Nephron (organoid): ENCODE data around the gene FBXO11.
"Not testable (repeated sequence)": the region's sequence is repeated elsewhere in the genome, so short reads cannot be mapped to it uniquely, and the experiment has no call there.

Experiments
- H3K27ac Mint-ChIP-seq, 3 experiments: 2 replicates each; pipeline ENCODE4 v1.8.0; 2020; ENCODE audit warnings: mixed read lengths in 3 of 3, mild to moderate bottlenecking in 2 of 3, moderate library complexity in 1 of 3
- H3K27me3 Mint-ChIP-seq: 2 replicates; pipeline ENCODE4 v1.8.0; 2021; ENCODE audit warnings: low read depth, mild to moderate bottlenecking, moderate library complexity, mixed read lengths
- H3K36me3 Mint-ChIP-seq: 2 replicates; pipeline ENCODE4 v1.8.0; 2020; ENCODE audit warnings: low read depth, mixed read lengths
- H3K4me1 Mint-ChIP-seq: 2 replicates; pipeline ENCODE4 v1.8.0; 2020; ENCODE audit warnings: mixed read lengths
- H3K4me3 Mint-ChIP-seq, 3 experiments: 2 replicates each; pipeline ENCODE4 v1.8.0; 2020; ENCODE audit warnings: mild to moderate bottlenecking in 3 of 3, mixed read lengths in 3 of 3, moderate library complexity in 2 of 3
- H3K9me3 Mint-ChIP-seq: 2 replicates; pipeline ENCODE4 v1.8.0; 2020; ENCODE audit warnings: mixed read lengths
- CTCF ChIP-seq, 3 experiments: fragments of 200-600 bp; sonication (generic); IDR thresholded peaks; one replicate each; pipeline ENCODE4 v1.5.0; 2021; ENCODE audit warnings: antibody characterized with exemption in 3 of 3; ENCODE audit not compliant: unreplicated experiment in 3 of 3

The FBXO11 gene

GRCh38 chr2:47937677-47938076 is 31.4 kb upstream of the FBXO11 start:
- H3K36me3 Mint-ChIP-seq = no peaks in the 10 kb centered on the region
- H3K4me1 Mint-ChIP-seq = no peaks in the 10 kb centered on the region
- H3K9me3 Mint-ChIP-seq = no peaks in the 10 kb centered on the region
- no peak for TF ChIP-seq CTCF (IDR thresholded peaks at IDR 0.05; ENCODE audit: unreplicated experiment in 3 of 3)
- H3K27me3 Mint-ChIP-seq = no peaks in the 10 kb centered on the region
- no peak overlapping the region for H3K4me3 Mint-ChIP-seq
- H3K27ac Mint-ChIP-seq = no peak overlapping the region

GRCh38 chr2:47935071-47935470 is 28.8 kb upstream of the FBXO11 start:
- no peak overlapping the region for H3K4me3 Mint-ChIP-seq
- H3K4me1 Mint-ChIP-seq = no peaks in the 10 kb centered on the region
- TF ChIP-seq CTCF (IDR thresholded peaks at IDR 0.05; ENCODE audit: unreplicated experiment in 3 of 3) = no peak
- no peaks in the 10 kb centered on the region for H3K9me3 Mint-ChIP-seq
- no peaks in the 10 kb centered on the region for H3K36me3 Mint-ChIP-seq
- no peak overlapping the region for H3K27ac Mint-ChIP-seq
- no peaks in the 10 kb centered on the region for H3K27me3 Mint-ChIP-seq

- no peaks in the 10 kb centered on the region for H3K27me3 Mint-ChIP-seq
- H3K9me3 Mint-ChIP-seq = no peaks in the 10 kb centered on the region
- H3K4me1 Mint-ChIP-seq = no peaks in the 10 kb centered on the region
- TF ChIP-seq CTCF (IDR thresholded peaks at IDR 0.05; ENCODE audit: unreplicated experiment in 3 of 3) = no peak
- no peak overlapping the region for H3K27ac Mint-ChIP-seq
- H3K4me3 Mint-ChIP-seq = no peak overlapping the region
- H3K36me3 Mint-ChIP-seq = no peaks in the 10 kb centered on the region
Observed at GRCh38 chr2:47918043-47918442, 11.7 kb upstream of the FBXO11 start.

GRCh38 chr2:47917276-47917961 is 11.1 kb upstream of the FBXO11 start:
- Mint-ChIP-seq H3K4me1 (no peaks in the 10 kb centered on the region), H3K27me3 (no peaks in the 10 kb centered on the region), H3K4me3 (no peak overlapping the region), H3K9me3 (peaks cover 2% of the 10 kb centered on the region), H3K27ac (no peak overlapping the region), H3K36me3 (no peaks in the 10 kb centered on the region)
- no peak for TF ChIP-seq CTCF (IDR thresholded peaks at IDR 0.05; ENCODE audit: unreplicated experiment in 3 of 3)

GRCh38 chr2:47916412-47916811 is 10.1 kb upstream of the FBXO11 start:
- Mint-ChIP-seq H3K27ac (no peak overlapping the region), H3K4me1 (no peaks in the 10 kb centered on the region), H3K36me3 (no peaks in the 10 kb centered on the region), H3K9me3 (peaks cover 3% of the 10 kb centered on the region), H3K27me3 (no peaks in the 10 kb centered on the region), H3K4me3 (no peak overlapping the region)
- no peak for TF ChIP-seq CTCF (IDR thresholded peaks at IDR 0.05; ENCODE audit: unreplicated experiment in 3 of 3)

- H3K27ac Mint-ChIP-seq, H3K4me1 Mint-ChIP-seq, H3K27me3 Mint-ChIP-seq, H3K4me3 Mint-ChIP-seq, H3K9me3 Mint-ChIP-seq, H3K36me3 Mint-ChIP-seq: not testable (repeated sequence)
Observed at GRCh38 chr2:47910662-47911061, 4.4 kb upstream of the FBXO11 start.
